AG09319 (cell line): ENCODE measurements around the gene ACKR4.

Experiments used
- DNase-seq: peaks from one replicate; pipeline ENCODE4 v3.0.0-alpha.2; 2010; ENCODE audit warnings: low read depth; ENCODE audit errors: extremely low read depth
- CTCF ChIP-seq: IDR thresholded peaks from 2 replicates; pipeline ENCODE4 v1.5.1; 2011; ENCODE audit warnings: low read depth, mild to moderate bottlenecking, inconsistent platforms, low read length, moderate library complexity

Gene ACKR4

GRCh38 chr3:132570016-132570415 lies 27.1 kb upstream of the ACKR4 start:
- no peak for TF ChIP-seq CTCF
- no peak for DNase-seq

- TF ChIP-seq CTCF, result no peak
- DNase-seq, result no peak
Measured at GRCh38 chr3:132573797-132574211, 23.3 kb upstream of the ACKR4 start.

- no peak for DNase-seq
Measured at GRCh38 chr3:132587401-132587800, 9.7 kb upstream of the ACKR4 start.

DNA sequence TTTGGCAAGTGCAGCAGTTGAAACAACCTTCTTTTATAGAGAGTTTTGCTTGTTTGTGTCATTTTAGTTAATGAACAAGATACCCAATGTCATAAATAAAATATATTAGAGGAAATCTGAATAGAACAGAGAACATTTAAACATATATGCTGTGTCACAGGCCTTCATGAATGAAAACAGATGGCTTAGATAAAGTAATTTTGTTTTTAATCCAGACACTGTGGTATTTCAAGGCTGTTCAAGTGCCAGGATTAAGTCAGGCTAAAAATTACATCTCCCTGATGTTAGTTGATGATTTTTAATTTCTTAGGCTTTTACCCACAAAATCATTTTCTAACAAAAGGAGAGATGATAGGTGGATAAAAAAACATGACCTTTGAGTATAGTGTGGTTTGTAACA lies 4.9 kb upstream of the ACKR4 start:
- TF ChIP-seq CTCF, result no peak
- DNase-seq, result no peak

More at GRCh38 chr3:132587401-132587800, 9.7 kb upstream of the ACKR4 start:
- TF ChIP-seq CTCF, result no peak

DNA sequence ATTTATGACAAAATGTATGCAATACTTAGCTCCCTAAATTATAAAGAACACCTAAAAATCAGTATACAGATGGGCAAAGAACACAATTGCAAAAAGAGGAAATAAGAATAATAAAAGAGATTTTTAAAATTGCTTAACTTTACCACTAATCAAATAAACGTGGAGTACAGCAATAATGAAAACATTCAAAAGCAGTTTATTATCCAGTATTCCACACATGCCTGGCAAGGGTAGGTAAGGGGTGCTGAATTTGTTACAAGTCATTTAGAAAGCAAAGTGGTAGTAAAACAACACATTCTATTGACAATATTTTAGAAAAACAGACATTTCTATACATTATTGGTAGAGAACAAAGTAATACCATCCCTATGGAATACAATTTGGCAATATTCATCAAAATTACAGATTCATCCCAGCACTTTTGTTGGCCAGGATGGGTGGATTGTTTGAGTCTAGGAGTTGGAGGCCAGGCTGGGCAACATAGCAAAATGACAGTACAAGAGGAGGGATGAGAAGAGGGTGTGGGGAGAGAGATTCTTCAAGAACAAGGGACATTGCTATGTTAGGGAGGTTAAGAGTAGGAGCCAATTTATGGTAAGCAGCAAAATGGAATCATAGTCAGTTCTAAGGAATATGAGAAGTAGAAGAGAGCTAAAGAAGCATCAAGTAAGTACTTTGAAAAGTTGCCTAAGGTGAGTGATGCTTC lies 3.7 kb upstream of the ACKR4 start:
- no peak for TF ChIP-seq CTCF
- DNase-seq, result no peak

DNA sequence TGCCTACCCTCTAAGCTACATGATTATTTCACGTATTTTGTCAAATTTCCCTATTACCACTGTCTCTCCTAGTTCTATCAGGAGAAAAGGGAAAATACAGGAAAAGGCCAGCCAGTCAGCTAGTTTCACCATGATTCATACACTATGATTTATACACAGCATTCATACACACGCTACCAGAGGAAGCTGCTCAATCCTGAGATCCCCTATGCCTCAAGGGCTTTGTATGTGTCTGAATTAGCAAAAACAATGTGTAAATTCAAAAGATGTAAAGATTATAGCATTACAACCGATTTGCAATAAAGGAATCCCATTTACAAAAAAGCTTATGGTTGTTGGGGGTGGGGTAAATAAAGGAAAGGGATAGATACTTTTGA lies 3.1 kb upstream of the ACKR4 start:
- TF ChIP-seq CTCF, result no peak
- no peak for DNase-seq

GRCh38 chr3:132594498-132594897 lies 2.6 kb upstream of the ACKR4 start:
- no peak for TF ChIP-seq CTCF
- no peak for DNase-seq
